PC-9 (cell line): ENCODE results near the gene GNB1. TPM values are rescaled to one million over a fixed set of nuclear protein-coding genes. Genes with fewer than 3 reads are reported as not detected.
"Not testable (repeated sequence)": the region's sequence is repeated elsewhere in the genome, so short reads cannot be mapped to it uniquely, and the experiment has no call there.

Experiments used
- BruUV-seq: library from RNA; stranded (reverse); fragments of 400-500 nt; replicated peaks from 2 replicates; lab custom pipeline; 2021; lab: Mats Ljungman, UMichigan
- CTCF ChIA-PET: fragments of 300-600 bp; sonication (Branson Sonifier 250); formaldehyde crosslinking; loops from one replicate; lab custom pipeline; 2022; ENCODE audit warnings: antibody characterized with exemption; lab: Charles Lee
- POLR2A ChIA-PET: fragments of 300-600 bp; sonication (Branson Sonifier 250); formaldehyde crosslinking; loops from one replicate; lab custom pipeline; 2022; ENCODE audit warnings: antibody characterized with exemption; ENCODE audit not compliant: unreplicated experiment; lab: Charles Lee
- DNase-seq, 2 experiments: peaks; one replicate each; pipeline versions ENCODE4 v3.0.0 to v3.0.0-alpha.2; 2015 to 2022; ENCODE audit warnings: mixed read lengths in 1 of 2
- H2AFZ ChIP-seq: fragments of 200-600 bp; sonication (generic); 2 replicates; pipeline ENCODE4 v1.8.1; 2017; ENCODE audit warnings: antibody characterized with exemption
- H3F3A ChIP-seq: fragments of 200-600 bp; sonication (generic); 2 replicates; pipeline ENCODE4 v1.8.1; 2017; ENCODE audit warnings: antibody characterized with exemption, mild to moderate bottlenecking, low read depth; ENCODE audit not compliant: insufficient read depth
- H3K27ac ChIP-seq: fragments of 200-600 bp; sonication (generic); 2 replicates; pipeline ENCODE4 v1.6.1; 2016; ENCODE audit warnings: mixed run types
- H3K27me3 ChIP-seq: fragments of 200-600 bp; sonication (generic); 2 replicates; pipeline ENCODE4 v1.6.1; 2016; ENCODE audit warnings: low read depth, mixed run types; ENCODE audit not compliant: insufficient read depth
- H3K36me3 ChIP-seq: fragments of 200-600 bp; sonication (generic); 2 replicates; pipeline ENCODE4 v1.6.1; 2016; ENCODE audit warnings: low read depth, mixed run types
- H3K4me1 ChIP-seq: fragments of 200-600 bp; sonication (generic); replicated peaks from 2 replicates; pipeline ENCODE4 v1.6.1; 2016; ENCODE audit warnings: mixed run types; ENCODE audit not compliant: insufficient read depth
- H3K4me2 ChIP-seq: fragments of 200-600 bp; sonication (generic); 2 replicates; pipeline ENCODE4 v1.6.1; 2017; ENCODE audit warnings: mixed run types
- H3K4me3 ChIP-seq: fragments of 200-600 bp; sonication (generic); 2 replicates; pipeline ENCODE4 v1.6.1; 2016; ENCODE audit warnings: mixed run types
- H3K79me2 ChIP-seq: fragments of 200-600 bp; sonication (generic); 2 replicates; pipeline ENCODE4 v1.6.1; 2017; ENCODE audit warnings: low read depth, mixed run types
- H3K9me2 ChIP-seq: fragments of 200-600 bp; sonication (generic); 2 replicates; pipeline ENCODE4 v1.8.1; 2017; ENCODE audit warnings: mild to moderate bottlenecking; ENCODE audit not compliant: insufficient read depth
- H3K9me3 ChIP-seq: fragments of 200-600 bp; sonication (generic); 2 replicates; pipeline ENCODE4 v1.8.1; 2016; ENCODE audit warnings: low read depth; ENCODE audit not compliant: insufficient read depth
- H4K20me1 ChIP-seq: fragments of 200-600 bp; sonication (generic); 2 replicates; pipeline ENCODE4 v1.8.1; 2017; ENCODE audit not compliant: insufficient read depth
- CTCF ChIP-seq: fragments of 200-600 bp; sonication (generic); conservative IDR thresholded peaks from 2 replicates; pipeline ENCODE4 v1.6.1; 2017; ENCODE audit warnings: mixed run types, antibody characterized with exemption, mild to moderate bottlenecking, moderate library complexity
- EZH2 ChIP-seq: fragments of 200-600 bp; sonication (generic); IDR thresholded peaks from 2 replicates; pipeline ENCODE4 v1.8.0; 2017; ENCODE audit warnings: antibody characterized with exemption, low read depth
- intact Hi-C: fragments of 100-400 bp; cut with micrococcal nuclease; formaldehyde crosslinking; loops from one replicate; pipeline ENCODE4 v1.10.0; 2022; ENCODE audit not compliant: unreplicated experiment
- total RNA-seq: library from RNA; stranded (reverse); gene quantifications from 2 replicates; pipeline ENCODE4 v1.2.3, GENCODE V29; 2021

GNB1 gene
- total RNA-seq, 1 experiment from 2014 or later, result 286 TPM

GRCh38 chr1:1891349-1892078 lies 627 bp upstream of the GNB1 start:
- H3K9me3 ChIP-seq, result no peaks in the 10 kb centered on the region
- BruUV-seq, result no TSS peak
- H3K4me2 ChIP-seq, result peak overlapping the region; percentile 91
- peak overlapping the region; percentile 65 for H3K4me3 ChIP-seq
- H3K27me3 ChIP-seq, result no peaks in the 10 kb centered on the region
- peak; percentile 48 to 61 for DNase-seq
- H3K27ac ChIP-seq, result no peak overlapping the region
- H3K9me2 ChIP-seq, result no peaks in the 10 kb centered on the region
- TF ChIP-seq EZH2, result no peak
- no peak for TF ChIP-seq CTCF
- CTCF ChIA-PET, result no interaction called here
- H4K20me1 ChIP-seq, result peaks cover 34% of the 10 kb centered on the region
- peaks cover 11% of the 10 kb centered on the region for H3F3A ChIP-seq
- H2AFZ ChIP-seq, result peak overlapping the region; percentile 81
- intact Hi-C loops, result loop anchor here (2.0 to 5.0 kb wide), 2 partner anchors 33 to 109 kb away; no protein-coding TSS in a partner anchor
- H3K79me2 ChIP-seq, result peaks cover 37% of the 10 kb centered on the region
- no peaks in the 10 kb centered on the region; the same call in 1 of the 2 replicates for H3K36me3 ChIP-seq
- POLR2A ChIA-PET, result no interaction called here
- peaks cover 36% of the 10 kb centered on the region for H3K4me1 ChIP-seq

- Histone ChIP-seq H3K79me2 (peaks cover 52% of the 10 kb centered on the region), H3K4me3 (peak overlapping the region; percentile 91), H2AFZ (0 out of 2 replicates have a peak overlapping the region, but pooled peaks have one; percentile 72), H3K27me3 (no peaks in the 10 kb centered on the region), H3K4me1 (peaks cover 34% of the 10 kb centered on the region), H4K20me1 (peaks cover 50% of the 10 kb centered on the region), H3F3A (peaks cover 13% of the 10 kb centered on the region), H3K4me2 (peak overlapping the region; percentile 94), H3K36me3 (no peaks in the 10 kb centered on the region; the same call in 1 of the 2 replicates), H3K27ac (no peak overlapping the region), H3K9me3 (no peaks in the 10 kb centered on the region), H3K9me2 (no peaks in the 10 kb centered on the region)
- intact Hi-C loops, result loop anchor here (2.0 to 5.0 kb wide), 2 partner anchors 31 to 108 kb away; no protein-coding TSS in a partner anchor
- TF ChIP-seq CTCF, result no peak
- no peak for TF ChIP-seq EZH2
- peak in 1 of 2 experiments; percentile 18 for DNase-seq
- ChIA-PET POLR2A (no interaction called here), CTCF (interaction anchor here (0.5 kb wide), 1 partner anchor 30 kb away, joined by 9 read pairs; no protein-coding TSS in a partner anchor)
- no TSS peak for BruUV-seq
Observed at GRCh38 chr1:1889847-1890505, 911 bp downstream of the GNB1 start.

- H3K4me3 ChIP-seq, result peak overlapping the region; percentile 91
- no peak for DNase-seq
- no peaks in the 10 kb centered on the region for H3K27me3 ChIP-seq
- H3K27ac ChIP-seq, result no peak overlapping the region
- H3K4me2 ChIP-seq, result peak overlapping the region; percentile 94
- H3K79me2 ChIP-seq, result peaks cover 60% of the 10 kb centered on the region
- H3K36me3 ChIP-seq, result no peaks in the 10 kb centered on the region; the same call in 1 of the 2 replicates
- H3K4me1 ChIP-seq, result peaks cover 26% of the 10 kb centered on the region
- no peak overlapping the region for H2AFZ ChIP-seq
- TF ChIP-seq CTCF, result no peak
- no peak for TF ChIP-seq EZH2
- peaks cover 57% of the 10 kb centered on the region for H4K20me1 ChIP-seq
- no peaks in the 10 kb centered on the region for H3K9me2 ChIP-seq
- CTCF ChIA-PET, result interaction anchor here (0.5 to 0.6 kb wide), 2 partner anchors 20 to 29 kb away, joined by 3 to 9 read pairs; no protein-coding TSS in a partner anchor
- H3F3A ChIP-seq, result peaks cover 13% of the 10 kb centered on the region
- BruUV-seq, result no TSS peak
- intact Hi-C loops, result no loop called here
- no peaks in the 10 kb centered on the region for H3K9me3 ChIP-seq
- POLR2A ChIA-PET, result no interaction called here
Observed at GRCh38 chr1:1889090-1889750, 1.7 kb downstream of the GNB1 start.

GRCh38 chr1:1883890-1884289 lies 7.0 kb downstream of the GNB1 start:
- H4K20me1 ChIP-seq, result peaks cover 100% of the 10 kb centered on the region
- ChIA-PET CTCF (interaction anchor here (0.6 kb wide), 3 partner anchors 25 to 165 kb away, joined by 3 to 10 read pairs (median 6); no protein-coding TSS in a partner anchor), POLR2A (interaction anchor here (0.7 kb wide), 1 partner anchor 912 kb away, joined by 12 read pairs; no protein-coding TSS in a partner anchor)
- peaks cover 11% of the 10 kb centered on the region; the same call in 1 of the 2 replicates for H3F3A ChIP-seq
- H3K4me1 ChIP-seq, result peaks cover 10% of the 10 kb centered on the region
- H3K9me2 ChIP-seq, DNase-seq, H3K4me3 ChIP-seq, H3K36me3 ChIP-seq, intact Hi-C loops, BruUV-seq, H3K4me2 ChIP-seq, H3K27me3 ChIP-seq, H3K9me3 ChIP-seq, H2AFZ ChIP-seq: not testable (repeated sequence)
- H3K79me2 ChIP-seq, result peaks cover 100% of the 10 kb centered on the region
- peak overlapping the region; percentile 51; the same call in 1 of the 2 replicates for H3K27ac ChIP-seq
